ENCODE data around the gene C1orf105.

DNA sequence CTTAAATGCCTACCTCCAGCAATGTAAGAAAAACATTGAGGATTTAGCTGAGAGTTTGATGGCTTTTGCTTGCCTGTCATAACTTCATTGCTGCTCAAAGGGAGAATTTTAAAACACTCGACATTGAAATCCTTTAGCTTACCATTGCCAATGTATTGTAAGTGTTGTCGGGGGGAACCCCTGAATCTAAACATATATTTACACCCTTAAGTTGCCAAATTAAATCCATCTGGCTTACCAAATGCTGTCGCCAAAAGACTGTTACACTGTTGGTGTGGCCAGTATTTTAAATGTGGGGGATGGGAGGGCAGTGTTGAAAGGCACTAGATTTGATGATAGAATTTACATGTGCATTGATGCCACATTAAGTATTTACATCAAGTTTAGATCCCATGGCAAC, 24.9 kb upstream of the C1orf105 start:
- TF ChIP-seq, protein P1, sequence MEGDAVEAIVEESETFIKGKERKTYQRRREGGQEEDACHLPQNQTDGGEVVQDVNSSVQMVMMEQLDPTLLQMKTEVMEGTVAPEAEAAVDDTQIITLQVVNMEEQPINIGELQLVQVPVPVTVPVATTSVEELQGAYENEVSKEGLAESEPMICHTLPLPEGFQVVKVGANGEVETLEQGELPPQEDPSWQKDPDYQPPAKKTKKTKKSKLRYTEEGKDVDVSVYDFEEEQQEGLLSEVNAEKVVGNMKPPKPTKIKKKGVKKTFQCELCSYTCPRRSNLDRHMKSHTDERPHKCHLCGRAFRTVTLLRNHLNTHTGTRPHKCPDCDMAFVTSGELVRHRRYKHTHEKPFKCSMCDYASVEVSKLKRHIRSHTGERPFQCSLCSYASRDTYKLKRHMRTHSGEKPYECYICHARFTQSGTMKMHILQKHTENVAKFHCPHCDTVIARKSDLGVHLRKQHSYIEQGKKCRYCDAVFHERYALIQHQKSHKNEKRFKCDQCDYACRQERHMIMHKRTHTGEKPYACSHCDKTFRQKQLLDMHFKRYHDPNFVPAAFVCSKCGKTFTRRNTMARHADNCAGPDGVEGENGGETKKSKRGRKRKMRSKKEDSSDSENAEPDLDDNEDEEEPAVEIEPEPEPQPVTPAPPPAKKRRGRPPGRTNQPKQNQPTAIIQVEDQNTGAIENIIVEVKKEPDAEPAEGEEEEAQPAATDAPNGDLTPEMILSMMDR (IDR thresholded peaks at IDR 0.05; ENCODE audit: poor library complexity) = no peak
- TF ChIP-seq EZH2 (IDR thresholded peaks at IDR 0.05; ENCODE audit: borderline replicate concordance) = no peak
- TF ChIP-seq EZH2phosphoT487 (IDR thresholded peaks at IDR 0.05; ENCODE audit: low read depth, severe bottlenecking, unreplicated experiment) = no peak
